Islet of Langerhans (tissue), 1 donor: ENCODE results near the gene KIF12.
"Not testable (repeated sequence)": the region's sequence is repeated elsewhere in the genome, so short reads cannot be mapped to it uniquely, and the experiment has no call there.

Experiments used
- FAIRE-seq: peaks from one replicate; lab custom pipeline; 2011; peaks lifted over from hg19 to GRCh38; lab: Jason Lieb, UNC

The KIF12 gene

GRCh38 chr9:114046237-114046755 is 52.8 kb downstream of the KIF12 start:
- FAIRE-seq = no peak

GRCh38 chr9:114043660-114044059 is 55.4 kb downstream of the KIF12 start:
- not testable (repeated sequence) for FAIRE-seq
